HL-60/S4 (cell line): ENCODE data around the gene MDM4.
"Not testable (repeated sequence)": the region's sequence is repeated elsewhere in the genome, so short reads cannot be mapped to it uniquely, and the experiment has no call there.

Experiments
- in situ Hi-C: fragments of 300-500 bp; cut with MboI; formaldehyde crosslinking; loops from 2 replicates; pipeline ENCODE4 v1.14.3; 2022; ENCODE audit warnings: low sequenced_read_pairs

Gene MDM4, protein sequence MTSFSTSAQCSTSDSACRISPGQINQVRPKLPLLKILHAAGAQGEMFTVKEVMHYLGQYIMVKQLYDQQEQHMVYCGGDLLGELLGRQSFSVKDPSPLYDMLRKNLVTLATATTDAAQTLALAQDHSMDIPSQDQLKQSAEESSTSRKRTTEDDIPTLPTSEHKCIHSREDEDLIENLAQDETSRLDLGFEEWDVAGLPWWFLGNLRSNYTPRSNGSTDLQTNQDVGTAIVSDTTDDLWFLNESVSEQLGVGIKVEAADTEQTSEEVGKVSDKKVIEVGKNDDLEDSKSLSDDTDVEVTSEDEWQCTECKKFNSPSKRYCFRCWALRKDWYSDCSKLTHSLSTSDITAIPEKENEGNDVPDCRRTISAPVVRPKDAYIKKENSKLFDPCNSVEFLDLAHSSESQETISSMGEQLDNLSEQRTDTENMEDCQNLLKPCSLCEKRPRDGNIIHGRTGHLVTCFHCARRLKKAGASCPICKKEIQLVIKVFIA

GRCh38 chr1:204516180-204516879, at the start of gene MDM4:
Gene MDM4 (plus strand): TSS chr1:204516406. CDS start chr1:204525519, 9,113 bp downstream.
- in situ Hi-C loops = no loop called here

- in situ Hi-C loops = no loop called here
Measured at GRCh38 chr1:204466416-204467405, 49.5 kb upstream of the MDM4 start.

GRCh38 chr1:204468206-204468605, 48.0 kb upstream of the MDM4 start:
- in situ Hi-C loops = no loop called here

DNA sequence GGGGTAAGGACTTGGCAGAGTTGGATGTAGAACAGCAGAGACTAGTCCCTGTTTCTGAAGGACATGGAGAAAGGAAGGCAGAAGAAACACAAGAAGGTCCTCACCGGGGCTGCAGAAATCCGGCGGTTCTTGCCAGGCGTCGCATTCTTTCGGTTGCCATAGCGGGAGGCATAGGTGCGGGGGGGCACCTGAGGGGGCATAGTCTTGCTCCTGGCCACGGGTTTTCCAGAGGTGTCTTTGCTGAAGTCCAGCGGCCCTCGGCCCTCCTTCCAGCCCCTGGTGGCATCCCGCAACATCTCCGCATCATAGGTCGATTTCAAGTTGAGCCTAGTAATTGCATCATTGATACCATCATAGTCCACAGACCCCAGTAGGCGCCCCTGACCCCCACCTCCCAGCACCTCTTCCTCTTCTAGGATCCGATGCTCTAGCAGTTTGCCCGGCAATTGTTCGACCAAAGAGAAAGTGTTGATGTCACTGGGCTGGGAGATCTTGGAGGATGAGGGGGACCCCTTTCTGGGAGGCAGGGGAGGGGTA, 47.4 kb upstream of the MDM4 start:
- in situ Hi-C loops = no loop called here

DNA sequence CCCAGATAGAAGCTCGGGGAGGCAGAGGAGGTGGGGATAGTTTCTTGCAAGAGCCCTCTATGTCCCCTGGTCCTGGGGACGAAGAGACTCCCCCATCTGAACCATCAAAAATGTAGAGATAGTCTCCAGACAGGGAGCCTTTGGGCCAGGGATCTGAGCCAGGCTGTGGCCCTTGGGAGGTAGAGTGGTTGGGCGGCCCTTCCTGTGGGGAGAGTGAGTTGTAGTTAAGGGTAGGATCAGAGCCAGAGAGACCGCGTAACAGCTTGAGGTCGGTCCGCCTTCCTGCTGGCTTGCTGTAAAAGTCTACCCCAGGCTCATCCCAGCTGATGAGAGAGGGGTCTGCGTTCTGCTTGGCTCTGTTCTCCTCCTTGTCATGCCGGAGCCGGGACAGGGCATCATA, 46.9 kb upstream of the MDM4 start:
- in situ Hi-C loops = no loop called here

DNA sequence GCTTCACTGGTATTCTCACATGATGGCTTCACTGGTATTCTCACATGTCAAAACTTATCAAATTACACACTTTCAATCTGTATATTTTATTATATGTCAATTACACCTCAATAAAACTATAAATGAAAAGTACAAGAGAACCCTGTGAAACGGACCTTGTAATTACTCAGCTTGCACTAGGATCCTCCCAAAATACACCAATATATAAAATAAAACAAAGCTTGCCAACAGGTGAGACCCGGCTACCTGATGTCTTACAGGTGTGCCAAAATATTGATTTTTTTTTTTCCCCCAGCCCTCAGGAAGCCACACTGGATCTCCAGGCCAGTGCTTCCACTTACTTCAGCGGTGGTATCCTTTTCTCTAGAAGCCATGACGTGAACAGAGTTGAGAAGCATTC, 44.5 kb upstream of the MDM4 start:
- in situ Hi-C loops = no loop called here

DNA sequence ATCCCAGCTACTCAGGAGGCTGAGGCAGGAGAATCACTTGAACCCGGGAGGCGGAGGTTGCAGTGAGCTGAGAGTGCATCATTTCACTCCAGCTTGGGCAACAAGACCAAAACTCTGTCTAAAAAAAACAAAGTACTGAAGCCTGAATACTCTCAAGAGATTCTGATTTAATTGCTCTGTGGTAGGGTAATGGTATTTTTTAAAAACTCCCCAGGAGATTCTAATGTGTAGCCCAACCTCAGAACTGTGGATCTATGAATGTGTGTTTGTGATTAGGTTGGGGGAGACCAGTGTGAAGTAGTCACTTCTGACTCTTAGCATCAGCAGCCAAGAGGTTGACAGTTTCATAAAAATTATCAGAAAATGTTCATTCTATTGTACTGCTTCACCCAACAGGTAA, 43.5 kb upstream of the MDM4 start:
- in situ Hi-C loops = no loop called here

- in situ Hi-C loops = no loop called here
Measured at GRCh38 chr1:204473400-204473965, 42.7 kb upstream of the MDM4 start.

DNA sequence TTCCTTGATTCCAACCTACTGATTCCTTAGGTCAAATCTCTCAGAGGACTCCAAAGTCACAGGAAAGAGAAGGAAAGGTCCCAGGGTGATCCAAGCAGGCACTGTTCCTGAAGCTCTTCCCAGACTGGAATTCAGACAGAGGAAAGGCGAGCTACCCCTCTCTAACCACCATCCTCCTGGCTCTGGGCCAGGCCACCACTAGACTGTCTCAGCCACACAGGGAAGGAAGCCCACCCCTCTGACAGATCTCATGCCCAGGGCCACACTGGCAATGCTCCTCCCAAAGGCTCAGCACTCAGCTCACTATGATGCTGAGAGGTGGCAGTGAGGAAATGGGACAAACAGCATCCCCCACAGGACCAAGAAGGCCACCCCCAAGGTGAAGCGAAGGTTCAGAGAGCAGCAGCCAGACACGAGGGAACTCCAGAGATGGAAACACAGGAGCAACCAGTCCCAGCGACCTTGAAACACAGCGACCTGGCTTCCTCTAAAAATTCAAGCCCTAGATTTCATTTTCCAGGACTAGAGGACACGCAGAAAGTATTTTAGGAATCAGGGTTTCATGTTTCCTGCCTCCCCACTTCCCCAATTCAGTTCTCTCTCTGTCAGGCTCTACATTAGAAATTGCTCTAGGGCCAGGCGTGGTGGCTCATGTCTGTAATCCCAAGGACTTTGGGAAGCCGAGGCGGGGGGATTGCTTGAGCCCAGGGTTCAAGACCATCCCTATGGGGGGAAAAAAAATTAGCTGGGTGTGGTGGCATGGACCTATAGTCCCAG, 40.4 kb upstream of the MDM4 start:
- in situ Hi-C loops = no loop called here

DNA sequence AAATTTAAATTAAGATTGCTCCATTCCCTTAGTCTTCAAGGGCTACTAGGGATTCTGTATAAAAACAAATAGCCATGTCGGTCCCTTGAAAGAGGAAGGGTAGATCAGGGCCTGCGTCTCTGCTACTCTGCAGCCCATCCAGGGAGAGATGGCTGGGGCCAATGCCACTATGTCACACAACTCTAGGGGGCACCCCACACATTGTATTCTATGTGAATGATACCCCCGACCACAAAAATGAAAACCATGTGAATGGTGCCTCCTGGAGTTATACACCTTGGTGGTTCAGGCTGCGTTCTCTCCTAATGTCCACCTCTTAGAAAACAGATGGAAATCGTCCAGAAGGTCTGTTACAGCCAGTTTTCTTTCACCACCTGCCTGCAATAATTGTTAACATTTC, 39.6 kb upstream of the MDM4 start:
- in situ Hi-C loops = no loop called here

DNA sequence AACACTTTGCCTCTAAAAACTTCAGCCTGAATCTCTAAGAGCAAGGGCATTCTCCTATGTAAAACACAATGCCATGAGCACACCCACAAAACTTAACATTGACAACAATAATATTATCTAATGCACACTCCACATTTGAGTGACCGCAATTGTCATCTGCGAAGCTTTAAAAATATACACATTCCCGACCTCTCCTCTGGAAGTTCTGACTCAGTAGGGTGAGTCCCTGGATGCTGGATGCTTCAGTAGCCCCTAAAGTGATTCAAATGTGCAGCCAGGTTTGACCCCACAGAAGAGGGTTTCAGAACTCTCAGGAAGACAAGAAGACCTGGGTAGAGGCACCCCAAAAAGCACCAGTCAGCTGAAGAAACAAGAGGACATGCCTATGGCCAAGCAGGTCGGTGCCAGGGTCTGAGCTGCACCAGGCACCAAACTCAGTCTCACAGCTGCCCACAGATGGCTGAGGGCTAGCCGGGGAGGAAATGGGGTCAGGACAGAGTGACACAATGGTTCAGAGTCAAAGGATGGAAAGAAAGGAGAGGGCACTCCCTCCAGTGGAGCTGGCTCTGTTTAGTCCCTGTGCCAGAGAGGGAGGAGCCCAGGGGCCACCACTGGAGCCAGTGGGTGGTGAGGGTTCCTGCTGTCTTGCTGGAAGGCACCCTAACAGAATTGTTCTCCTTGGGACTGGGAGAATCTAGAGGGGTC, 39.0 kb upstream of the MDM4 start:
- in situ Hi-C loops = no loop called here

DNA sequence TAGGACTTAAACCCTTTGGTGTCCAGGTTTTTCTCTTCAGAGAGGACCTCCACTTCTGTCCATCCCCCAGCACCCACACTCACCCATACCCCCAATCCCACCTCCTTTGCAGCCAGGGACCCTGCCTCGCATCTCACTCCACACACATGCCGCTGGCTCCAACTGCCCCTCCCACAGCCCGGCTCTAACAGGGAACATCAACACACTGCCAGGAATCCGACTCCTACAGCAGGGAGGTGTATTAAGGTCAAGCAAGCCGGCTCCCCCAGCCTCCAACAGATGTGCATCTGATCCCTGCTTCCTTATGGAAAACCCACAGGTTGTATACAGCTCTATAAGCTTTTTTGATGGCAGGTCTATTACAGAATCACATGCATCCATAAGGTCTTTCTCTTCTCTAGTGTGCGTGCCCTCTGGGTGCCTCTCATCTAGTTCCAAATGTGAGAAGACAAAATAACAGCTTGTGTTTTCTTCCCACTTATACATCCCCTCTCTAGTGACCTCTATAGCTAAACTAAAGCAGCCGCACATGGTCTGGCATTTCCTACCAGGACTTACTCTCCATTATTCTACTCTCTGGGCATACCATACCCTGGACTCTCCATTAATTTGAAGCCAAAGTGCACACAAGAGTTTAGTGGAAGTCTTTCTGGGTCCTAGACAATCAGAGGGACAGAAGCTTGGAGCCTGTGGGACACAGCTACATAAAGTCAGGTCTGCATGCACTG, 37.9 kb upstream of the MDM4 start:
- in situ Hi-C loops = no loop called here

- in situ Hi-C loops = no loop called here
Measured at GRCh38 chr1:204478921-204479320, 37.3 kb upstream of the MDM4 start.

DNA sequence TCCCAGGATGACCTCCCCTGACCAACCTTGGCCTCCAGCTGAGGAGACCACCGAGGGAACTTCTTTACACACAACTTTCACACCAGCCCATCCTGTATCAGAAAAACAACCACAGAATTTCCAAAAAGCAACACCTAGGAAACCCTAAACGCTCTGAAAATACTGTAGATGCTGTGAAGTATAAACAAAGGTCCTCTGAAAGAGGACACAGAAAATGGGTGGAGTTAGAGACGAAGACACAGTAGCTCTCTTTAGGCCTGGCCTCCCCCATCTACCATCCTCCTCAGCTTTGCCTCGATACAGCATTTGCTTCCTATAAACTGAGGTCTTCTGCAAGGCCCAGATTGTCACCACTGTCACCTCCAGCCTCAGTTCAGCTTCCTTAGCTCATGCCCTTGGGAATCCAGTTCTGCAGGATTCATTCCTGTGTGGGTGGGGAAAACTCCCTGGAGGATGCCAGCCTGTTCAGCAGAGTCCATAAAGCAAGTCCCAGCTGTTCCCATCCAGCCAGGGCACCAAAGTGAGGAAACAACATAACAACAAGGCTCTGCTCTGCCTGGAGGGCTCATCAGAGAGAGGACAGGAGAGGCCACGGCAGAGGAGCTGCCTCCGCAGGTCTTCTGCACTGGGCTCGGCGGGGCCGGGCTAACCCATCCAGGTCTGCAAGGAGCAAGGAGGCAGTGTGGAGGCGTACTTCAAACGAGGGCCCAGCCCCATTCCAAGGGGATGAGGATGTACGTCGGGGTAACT, 36.6 kb upstream of the MDM4 start:
- in situ Hi-C loops = no loop called here

GRCh38 chr1:204480515-204480914, 35.7 kb upstream of the MDM4 start:
- in situ Hi-C loops = no loop called here

GRCh38 chr1:204483791-204484190, 32.4 kb upstream of the MDM4 start:
- in situ Hi-C loops = no loop called here

DNA sequence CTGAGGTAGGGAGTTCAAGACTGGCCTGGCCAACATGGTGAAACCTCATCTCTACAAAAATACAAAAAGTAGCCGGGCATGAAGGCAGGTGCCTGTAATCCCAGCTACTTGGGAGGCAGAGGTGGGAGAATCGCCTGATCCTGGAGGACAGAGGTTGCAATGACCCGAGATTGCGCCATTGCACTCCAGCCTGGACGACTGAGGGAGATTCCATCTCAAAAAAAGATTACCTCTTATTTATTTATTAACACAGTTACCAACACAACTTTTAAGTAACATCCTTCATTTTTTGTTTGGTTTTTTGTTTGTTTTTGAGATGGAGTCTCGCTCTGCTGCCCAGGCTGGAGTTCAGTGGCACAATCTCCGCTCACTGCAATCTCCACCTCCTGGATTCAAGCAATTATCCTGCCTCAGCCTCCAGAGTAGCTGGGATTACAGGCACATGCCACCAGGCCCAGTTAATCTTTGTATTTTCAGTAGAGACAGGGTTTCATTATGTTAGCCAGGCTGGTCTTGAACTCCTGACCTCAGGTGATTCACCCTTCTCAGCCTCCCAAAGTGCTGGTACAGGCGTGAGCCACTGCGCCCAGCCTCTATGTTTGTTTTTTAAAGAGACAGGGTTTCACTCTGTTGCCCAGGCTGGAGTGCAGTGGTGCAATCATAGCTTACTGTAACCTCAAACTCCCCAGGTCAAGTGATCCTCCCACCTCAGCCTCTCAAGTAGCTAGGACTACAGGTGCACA, 29.5 kb upstream of the MDM4 start:
- in situ Hi-C loops = not testable (repeated sequence)
